Astrocyte (in vitro differentiated cells and primary cell): Measurements from ENCODE around the gene BTBD10.

Experiments used
- EZH2 ChIP-seq: IDR thresholded peaks from 2 replicates; pipeline ENCODE4 v1.6.1; 2012; ENCODE audit warnings: mild to moderate bottlenecking, low read length, inconsistent platforms; ENCODE audit not compliant: insufficient read depth
- TF ChIP-seq, protein P1 (sequence below): IDR thresholded peaks from 2 replicates; pipeline ENCODE4 v1.5.1; 2011; ENCODE audit warnings: low read depth, mild to moderate bottlenecking, inconsistent platforms, low read length, moderate library complexity; ENCODE audit not compliant: insufficient read depth

DNA sequence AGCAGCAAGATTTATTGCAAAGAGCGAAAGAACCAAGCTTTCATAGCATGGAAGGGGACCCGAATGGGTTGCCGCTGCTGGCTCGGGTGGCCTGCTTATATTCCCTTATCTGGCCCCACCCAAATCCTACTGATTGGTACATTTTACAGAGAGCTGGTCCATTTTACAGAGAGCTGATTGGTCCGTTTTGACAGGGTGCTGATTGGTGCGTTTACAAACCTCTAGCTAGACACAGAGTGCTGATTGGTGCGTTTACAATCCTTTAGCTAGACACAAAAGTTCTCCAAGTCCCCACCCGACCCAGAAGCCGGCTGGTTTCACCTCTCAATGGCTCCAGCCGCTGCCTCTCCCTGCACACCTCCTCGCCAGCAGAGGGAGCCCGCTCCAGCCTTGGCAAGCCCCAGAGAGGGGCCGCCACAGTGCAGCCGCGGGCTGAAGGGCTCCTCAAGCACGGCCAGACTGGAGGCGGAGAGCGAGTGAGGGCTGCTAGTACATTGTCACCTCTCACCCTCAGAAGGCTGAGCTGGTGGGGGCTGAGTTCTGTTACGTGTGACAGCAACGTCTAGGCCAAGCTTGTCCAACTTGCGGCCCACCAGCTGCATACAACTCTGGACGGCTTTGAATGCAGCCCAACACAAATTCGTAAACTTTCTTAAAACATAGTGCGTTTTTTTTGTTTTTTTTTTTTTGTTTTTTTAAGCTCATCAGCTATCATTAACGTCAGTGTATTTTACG lies 24.1 kb upstream of the BTBD10 start:
- TF ChIP-seq, protein P1, sequence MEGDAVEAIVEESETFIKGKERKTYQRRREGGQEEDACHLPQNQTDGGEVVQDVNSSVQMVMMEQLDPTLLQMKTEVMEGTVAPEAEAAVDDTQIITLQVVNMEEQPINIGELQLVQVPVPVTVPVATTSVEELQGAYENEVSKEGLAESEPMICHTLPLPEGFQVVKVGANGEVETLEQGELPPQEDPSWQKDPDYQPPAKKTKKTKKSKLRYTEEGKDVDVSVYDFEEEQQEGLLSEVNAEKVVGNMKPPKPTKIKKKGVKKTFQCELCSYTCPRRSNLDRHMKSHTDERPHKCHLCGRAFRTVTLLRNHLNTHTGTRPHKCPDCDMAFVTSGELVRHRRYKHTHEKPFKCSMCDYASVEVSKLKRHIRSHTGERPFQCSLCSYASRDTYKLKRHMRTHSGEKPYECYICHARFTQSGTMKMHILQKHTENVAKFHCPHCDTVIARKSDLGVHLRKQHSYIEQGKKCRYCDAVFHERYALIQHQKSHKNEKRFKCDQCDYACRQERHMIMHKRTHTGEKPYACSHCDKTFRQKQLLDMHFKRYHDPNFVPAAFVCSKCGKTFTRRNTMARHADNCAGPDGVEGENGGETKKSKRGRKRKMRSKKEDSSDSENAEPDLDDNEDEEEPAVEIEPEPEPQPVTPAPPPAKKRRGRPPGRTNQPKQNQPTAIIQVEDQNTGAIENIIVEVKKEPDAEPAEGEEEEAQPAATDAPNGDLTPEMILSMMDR: no peak
- TF ChIP-seq EZH2: no peak
